Smooth muscle cell (in vitro differentiated cells): ENCODE results near the gene OR51B5. TPM values are rescaled to one million over a fixed set of nuclear protein-coding genes. Genes with fewer than 3 reads are reported as not detected.
"Not testable (repeated sequence)": the region's sequence is repeated elsewhere in the genome, so short reads cannot be mapped to it uniquely, and the experiment has no call there.

Experiments
- DNase-seq: peaks from one replicate; lab custom pipeline; 2025; ENCODE audit not compliant: unreplicated experiment; lab: John Stamatoyannopoulos, UW
- H2AFZ ChIP-seq: fragments of 200-600 bp; sonication (generic); 2 replicates; pipeline ENCODE4 v1.6.0; 2016; ENCODE audit warnings: antibody characterized with exemption, low read depth, mild to moderate bottlenecking
- H3F3A ChIP-seq: fragments of 200-600 bp; sonication (generic); 2 replicates; pipeline ENCODE4 v1.6.0; 2017; ENCODE audit warnings: antibody characterized with exemption, low read depth
- H3K27ac ChIP-seq: fragments of 200-600 bp; sonication (generic); 2 replicates; pipeline ENCODE4 v1.5.1; 2016; ENCODE audit warnings: low read depth, mild to moderate bottlenecking
- H3K27me3 ChIP-seq: fragments of 200-600 bp; sonication (generic); 2 replicates; pipeline ENCODE4 v1.6.1; 2016; ENCODE audit warnings: low read depth, mild to moderate bottlenecking
- H3K36me3 ChIP-seq: fragments of 200-600 bp; sonication (generic); 2 replicates; pipeline ENCODE4 v1.5.1; 2016; ENCODE audit warnings: low read depth
- H3K4me1 ChIP-seq: fragments of 200-600 bp; sonication (generic); 2 replicates; pipeline ENCODE4 v1.5.1; 2016; ENCODE audit warnings: low read depth
- H3K4me2 ChIP-seq: fragments of 200-600 bp; sonication (generic); 2 replicates; pipeline ENCODE4 v1.6.0; 2016; ENCODE audit warnings: mild to moderate bottlenecking
- H3K4me3 ChIP-seq: fragments of 200-600 bp; sonication (generic); 2 replicates; pipeline ENCODE4 v1.5.1; 2016; ENCODE audit warnings: mild to moderate bottlenecking
- H3K79me2 ChIP-seq: fragments of 200-600 bp; sonication (generic); 2 replicates; pipeline ENCODE4 v1.6.0; 2016; ENCODE audit warnings: low read depth, mild to moderate bottlenecking
- H3K9ac ChIP-seq: fragments of 200-600 bp; sonication (generic); 2 replicates; pipeline ENCODE4 v1.6.0; 2016; ENCODE audit warnings: low read depth
- H3K9me3 ChIP-seq: fragments of 200-600 bp; sonication (generic); replicated peaks from 2 replicates; pipeline ENCODE4 v1.5.1; 2016; ENCODE audit warnings: low read depth
- H4K20me1 ChIP-seq: fragments of 200-600 bp; sonication (generic); 2 replicates; pipeline ENCODE4 v1.6.0; 2016; ENCODE audit warnings: low read depth
- CTCF ChIP-seq: fragments of 200-600 bp; sonication (generic); IDR thresholded peaks from 2 replicates; pipeline ENCODE4 v1.5.1; 2017; ENCODE audit warnings: borderline replicate concordance, mild to moderate bottlenecking, antibody characterized with exemption; ENCODE audit not compliant: insufficient read depth, poor library complexity, severe bottlenecking
- WGBS: methylation state at CpG from one replicate; pipeline ENCODE4 v1.1.7; 2016; ENCODE audit warnings: low lambda C conversion rate; 5-methylcytosine and 5-hydroxymethylcytosine counted together
- polyA plus RNA-seq: library from polyadenylated mRNA; unstranded; fragments of >200 nt; fragmentation: Nextera tagmentation; extraction: Ambion mirVana; gene quantifications from 2 replicates; pipeline ENCODE4 v1.2.1, GENCODE V29; 2016
- total RNA-seq: library from RNA; depleted of rRNA; stranded (reverse); fragments of >200 nt; gene quantifications from 2 replicates; pipeline ENCODE4 v1.2.3, GENCODE V29; 2014

The OR51B5 gene
- total and polyA plus RNA-seq, 2 experiments from 2014 or later, result 0.54 TPM; not detected in 1

- TF ChIP-seq CTCF, result no peak
- no peaks in the 10 kb centered on the region for H3K79me2 ChIP-seq
- DNase-seq, result no peak
- H3K27ac ChIP-seq, result no peak overlapping the region
- H3K9ac ChIP-seq, result no peak overlapping the region
- no peaks in the 10 kb centered on the region for H3K9me3 ChIP-seq
- H3K4me1 ChIP-seq, result no peaks in the 10 kb centered on the region
- WGBS, result 91% methylated on average over 1 of the region's 1 CpG
- no peaks in the 10 kb centered on the region for H3K36me3 ChIP-seq
- H3K4me2 ChIP-seq, result no peak overlapping the region
- no peak overlapping the region for H3K4me3 ChIP-seq
- H3F3A ChIP-seq, result no peaks in the 10 kb centered on the region
- H3K27me3 ChIP-seq, result no peaks in the 10 kb centered on the region
- H2AFZ ChIP-seq, result no peak overlapping the region
- H4K20me1 ChIP-seq, result no peaks in the 10 kb centered on the region
Measured at GRCh38 chr11:5363679-5364078, 20.4 kb upstream of the OR51B5 start.

GRCh38 chr11:5362017-5362625 lies 18.8 kb upstream of the OR51B5 start:
- Histone ChIP-seq H3F3A (no peaks in the 10 kb centered on the region), H3K4me2 (no peak overlapping the region), H3K36me3 (no peaks in the 10 kb centered on the region), H4K20me1 (no peaks in the 10 kb centered on the region), H3K27ac (no peak overlapping the region), H3K27me3 (no peaks in the 10 kb centered on the region), H2AFZ (no peak overlapping the region), H3K9ac (no peak overlapping the region), H3K79me2 (no peaks in the 10 kb centered on the region), H3K4me1 (no peaks in the 10 kb centered on the region), H3K9me3 (no peaks in the 10 kb centered on the region), H3K4me3 (no peak overlapping the region)
- WGBS, result 46% methylated on average over 3 of the region's 3 CpGs
- no peak for TF ChIP-seq CTCF
- no peak for DNase-seq

GRCh38 chr11:5356031-5356430 lies 12.7 kb upstream of the OR51B5 start:
- H3F3A ChIP-seq, H3K79me2 ChIP-seq, H3K9ac ChIP-seq, H4K20me1 ChIP-seq, H3K4me3 ChIP-seq, H3K27me3 ChIP-seq, H3K27ac ChIP-seq, H3K36me3 ChIP-seq, H2AFZ ChIP-seq, H3K4me1 ChIP-seq, H3K4me2 ChIP-seq, DNase-seq, H3K9me3 ChIP-seq: not testable (repeated sequence)
- 92% methylated on average over 3 of the region's 5 CpGs for WGBS

- H3K27ac ChIP-seq, result no peak within 1 kb of the TSS
- WGBS, result 83% methylated on average over 1 of the region's 1 CpG
- H3K36me3 ChIP-seq, result no peaks in the 10 kb centered on the region
- H3K9ac ChIP-seq, result no peak within 1 kb of the TSS
- H3K4me1 ChIP-seq, result no peaks in the 10 kb centered on the region
- H3K4me3 ChIP-seq, result no peak within 1 kb of the TSS
- no peaks in the 10 kb centered on the region for H3K9me3 ChIP-seq
- no peaks in the 10 kb centered on the region for H3F3A ChIP-seq
- DNase-seq, result no peak
- no peaks in the 10 kb centered on the region for H3K79me2 ChIP-seq
- no peak within 1 kb of the TSS for H3K4me2 ChIP-seq
- H3K27me3 ChIP-seq, result no peaks in the 10 kb centered on the region
- no peak for TF ChIP-seq CTCF
- H2AFZ ChIP-seq, result no peak within 1 kb of the TSS
- no peaks in the 10 kb centered on the region for H4K20me1 ChIP-seq
Measured at GRCh38 chr11:5351208-5351607, 7.9 kb upstream of the OR51B5 start, which contains the start of gene OR51B6. TSS of gene OR51B6 (plus strand) at chr11:5351508. CDS start at chr11:5351508, 0 bp downstream.
